GM18909 (cell line): ENCODE data around the gene NAALAD2.
"Not testable (repeated sequence)": the region's sequence is repeated elsewhere in the genome, so short reads cannot be mapped to it uniquely, and the experiment has no call there.

Experiments
- ATAC-seq: cut with Tn5 transposase; IDR thresholded peaks from one replicate; pipeline ENCODE4 v1.9.1; 2021; ENCODE audit warnings: mild to moderate bottlenecking; ENCODE audit not compliant: unreplicated experiment, poor library complexity

Gene NAALAD2

GRCh38 chr11:90189011-90189410 is 54.5 kb downstream of the NAALAD2 start:
- no peak for ATAC-seq

- ATAC-seq: no peak
These were observed 58.6 kb downstream of the NAALAD2 start for GRCh38 chr11:90192869-90193582.

- ATAC-seq: no peak
These were observed 62.9 kb downstream of the NAALAD2 start for GRCh38 chr11:90197377-90197776.

GRCh38 chr11:90202342-90202741 is 67.9 kb downstream of the NAALAD2 start:
- no peak for ATAC-seq

GRCh38 chr11:90204407-90204806 is 69.9 kb downstream of the NAALAD2 start:
- ATAC-seq: no peak

GRCh38 chr11:90204832-90205646 is 70.6 kb downstream of the NAALAD2 start:
- ATAC-seq: peak; percentile 86

GRCh38 chr11:90207992-90208391 is 73.5 kb downstream of the NAALAD2 start:
- ATAC-seq: not testable (repeated sequence)

- no peak for ATAC-seq
These were observed 74.4 kb downstream of the NAALAD2 start for GRCh38 chr11:90208857-90209256.

GRCh38 chr11:90213322-90213721 is 78.9 kb downstream of the NAALAD2 start:
- no peak for ATAC-seq

GRCh38 chr11:90216611-90217010 is 82.1 kb downstream of the NAALAD2 start:
- no peak for ATAC-seq

GRCh38 chr11:90218606-90219005 is 84.1 kb downstream of the NAALAD2 start:
- no peak for ATAC-seq

GRCh38 chr11:90219438-90219837 is 85.0 kb downstream of the NAALAD2 start:
- no peak for ATAC-seq

- no peak for ATAC-seq
These were observed 85.9 kb downstream of the NAALAD2 start for GRCh38 chr11:90220391-90220790.

GRCh38 chr11:90221803-90222458 is 87.5 kb downstream of the NAALAD2 start:
- no peak for ATAC-seq

- ATAC-seq: peak; percentile 93
These were observed 88.2 kb downstream of the NAALAD2 start, which contains the start of gene CHORDC1 for GRCh38 chr11:90222459-90223247. Gene CHORDC1 (minus strand): TSS chr11:90223049. CDS start chr11:90222954, 95 bp downstream.

GRCh38 chr11:90223248-90223585 is 88.8 kb downstream of the NAALAD2 start:
- no peak for ATAC-seq

GRCh38 chr11:90228056-90228455 is 93.6 kb downstream of the NAALAD2 start:
- no peak for ATAC-seq

GRCh38 chr11:90229791-90230190 is 95.3 kb downstream of the NAALAD2 start:
- no peak for ATAC-seq

- no peak for ATAC-seq
These were observed 100.5 kb downstream of the NAALAD2 start for GRCh38 chr11:90234977-90235376.

- ATAC-seq: no peak
These were observed 101.1 kb downstream of the NAALAD2 start for GRCh38 chr11:90235526-90235925.
